Left lung (tissue), 10 donors: ENCODE measurements around the gene FAM107B. TPM values are rescaled to one million over a fixed set of nuclear protein-coding genes. Genes with fewer than 3 reads are reported as not detected.
"Not testable (repeated sequence)": the region's sequence is repeated elsewhere in the genome, so short reads cannot be mapped to it uniquely, and the experiment has no call there.

ENCODE experiments used
- ATAC-seq: fragments of 200-7000 bp; cut with Tn5 transposase; one replicate; pipeline ENCODE4 v1.9.1; 2020; ENCODE audit warnings: moderate library complexity
- DNase-seq, 4 donors: peaks; one replicate each; pipeline ENCODE4 v3.0.0-alpha.2; 2013 to 2020
- H3K27ac ChIP-seq, 2 donors: fragments of 200-600 bp; sonication (generic) in 1 of 2; one replicate each; pipeline versions ENCODE4 v1.5.0 to v1.8.0; 2020 to 2021
- H3K27me3 ChIP-seq, 2 donors: fragments of 200-600 bp; sonication (generic) in 1 of 2; one replicate each; pipeline versions ENCODE4 v1.5.0 to v1.8.0; 2020 to 2021
- H3K36me3 ChIP-seq, 2 donors: fragments of 200-600 bp; sonication (generic) in 1 of 2; one replicate each; pipeline versions ENCODE4 v1.5.0 to v1.8.0; 2020 to 2021
- H3K4me1 ChIP-seq, 2 donors: fragments of 200-600 bp; one replicate each; pipeline ENCODE4 v1.8.0; 2021
- H3K4me3 ChIP-seq, 2 donors: fragments of 200-600 bp; sonication (generic) in 1 of 2; one replicate each; pipeline versions ENCODE4 v1.5.0 to v1.8.0; 2020 to 2021; ENCODE audit warnings: mild to moderate bottlenecking in 1 of 2
- H3K9me3 ChIP-seq, 2 donors: fragments of 200-600 bp; sonication (generic) in 1 of 2; one replicate each; pipeline versions ENCODE4 v1.5.0 to v1.8.0; 2020 to 2021
- intact Hi-C, 2 donors: fragments of 100-400 bp; cut with DNase I; formaldehyde crosslinking; loops; one replicate each; pipeline versions ENCODE4 v1.11.2 to v1.14.2; 2022
- polyA plus RNA-seq, 6 donors: library from polyadenylated mRNA; unstranded; fragments of 120-200 nt; gene quantifications; one replicate each; pipeline ENCODE4 v1.2.1, GENCODE V29; 2013; ENCODE audit not compliant: insufficient read length in 6 of 6
- total RNA-seq, 2 donors: library from RNA; stranded (reverse); fragmentation: NEBNext Ultra II Directional; extraction: Animal tissue kit (Norgen Biotek cat#: 25700); gene quantifications; one replicate each; pipeline ENCODE4 v1.2.1, GENCODE V29; 2021
- TF ChIP-seq, protein P1 (sequence below), 2 donors: fragments of 200-600 bp; sonication (generic) in 1 of 2; IDR thresholded peaks; one replicate each; pipeline versions ENCODE4 v1.5.0 to v1.8.0; 2021; ENCODE audit warnings: antibody characterized with exemption in 2 of 2
- donor health status: DM: no; HTN: yes; CAD: no.
- donor health status: DM: no; HTN: no; CAD: no.

The FAM107B gene
- total and polyA plus RNA-seq, 8 donors = 66.2 to 93.6 (median 83.0) TPM

DNA sequence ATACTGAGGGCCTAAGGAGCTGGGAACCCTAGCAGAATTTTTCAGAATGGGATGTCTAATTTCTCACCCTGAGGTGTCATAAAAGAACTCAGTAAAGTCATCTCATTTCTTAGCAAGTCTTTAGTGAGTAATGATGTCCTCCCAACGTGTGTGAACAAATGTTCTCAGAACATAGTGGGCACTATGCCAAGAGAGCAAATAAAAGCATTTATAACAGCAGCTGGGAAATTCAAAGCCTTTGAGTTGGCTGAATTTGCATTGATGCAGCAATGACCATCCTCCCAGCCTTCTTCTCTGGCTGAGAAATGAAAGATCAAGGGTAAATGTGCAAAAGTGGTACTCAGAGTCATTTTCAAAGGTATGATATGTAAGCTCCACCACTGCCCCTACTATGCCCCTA is 109.4 kb downstream of the FAM107B start:
- Histone ChIP-seq H3K36me3 (no peaks in the 10 kb centered on the region), H3K4me3 (no peak overlapping the region), H3K9me3 (peaks cover 0 to 6% of the 10 kb centered on the region in 2 donors), H3K27me3 (no peaks in the 10 kb centered on the region), H3K27ac (no peak overlapping the region), H3K4me1 (peaks cover 0 to 15% of the 10 kb centered on the region in 2 donors)
- no peak for ATAC-seq
- intact Hi-C loops = no loop called here
- TF ChIP-seq, protein P1, sequence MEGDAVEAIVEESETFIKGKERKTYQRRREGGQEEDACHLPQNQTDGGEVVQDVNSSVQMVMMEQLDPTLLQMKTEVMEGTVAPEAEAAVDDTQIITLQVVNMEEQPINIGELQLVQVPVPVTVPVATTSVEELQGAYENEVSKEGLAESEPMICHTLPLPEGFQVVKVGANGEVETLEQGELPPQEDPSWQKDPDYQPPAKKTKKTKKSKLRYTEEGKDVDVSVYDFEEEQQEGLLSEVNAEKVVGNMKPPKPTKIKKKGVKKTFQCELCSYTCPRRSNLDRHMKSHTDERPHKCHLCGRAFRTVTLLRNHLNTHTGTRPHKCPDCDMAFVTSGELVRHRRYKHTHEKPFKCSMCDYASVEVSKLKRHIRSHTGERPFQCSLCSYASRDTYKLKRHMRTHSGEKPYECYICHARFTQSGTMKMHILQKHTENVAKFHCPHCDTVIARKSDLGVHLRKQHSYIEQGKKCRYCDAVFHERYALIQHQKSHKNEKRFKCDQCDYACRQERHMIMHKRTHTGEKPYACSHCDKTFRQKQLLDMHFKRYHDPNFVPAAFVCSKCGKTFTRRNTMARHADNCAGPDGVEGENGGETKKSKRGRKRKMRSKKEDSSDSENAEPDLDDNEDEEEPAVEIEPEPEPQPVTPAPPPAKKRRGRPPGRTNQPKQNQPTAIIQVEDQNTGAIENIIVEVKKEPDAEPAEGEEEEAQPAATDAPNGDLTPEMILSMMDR (IDR thresholded peaks at IDR 0.05) = no peak
- DNase-seq = no peak

DNA sequence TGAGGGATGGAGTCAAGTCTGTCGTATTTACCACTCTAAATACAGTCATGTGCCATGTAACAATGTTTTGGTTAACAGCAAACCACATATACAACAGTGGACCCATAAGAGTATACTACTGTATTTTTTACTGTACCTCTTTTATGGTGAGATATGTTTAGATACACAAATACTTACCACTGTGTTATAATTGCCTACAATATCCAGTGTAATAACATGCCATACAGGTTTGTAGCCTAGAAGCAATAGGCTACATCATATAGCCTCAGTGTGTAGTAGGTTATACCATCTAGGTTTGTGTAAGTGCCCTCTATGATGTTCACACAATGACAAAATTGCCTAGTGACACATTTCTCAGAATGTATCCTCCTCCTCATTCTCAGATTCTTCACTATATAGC is 110.4 kb downstream of the FAM107B start:
- TF ChIP-seq, protein P1 (IDR thresholded peaks at IDR 0.05) = no peak
- Histone ChIP-seq H3K4me3 (no peak overlapping the region), H3K27me3 (no peaks in the 10 kb centered on the region), H3K36me3 (no peaks in the 10 kb centered on the region), H3K9me3 (peaks cover 0 to 6% of the 10 kb centered on the region in 2 donors), H3K4me1 (peaks cover 0 to 21% of the 10 kb centered on the region in 2 donors), H3K27ac (no peak overlapping the region)
- DNase-seq (no peak), ATAC-seq (no peak)
- intact Hi-C loops = no loop called here

DNA sequence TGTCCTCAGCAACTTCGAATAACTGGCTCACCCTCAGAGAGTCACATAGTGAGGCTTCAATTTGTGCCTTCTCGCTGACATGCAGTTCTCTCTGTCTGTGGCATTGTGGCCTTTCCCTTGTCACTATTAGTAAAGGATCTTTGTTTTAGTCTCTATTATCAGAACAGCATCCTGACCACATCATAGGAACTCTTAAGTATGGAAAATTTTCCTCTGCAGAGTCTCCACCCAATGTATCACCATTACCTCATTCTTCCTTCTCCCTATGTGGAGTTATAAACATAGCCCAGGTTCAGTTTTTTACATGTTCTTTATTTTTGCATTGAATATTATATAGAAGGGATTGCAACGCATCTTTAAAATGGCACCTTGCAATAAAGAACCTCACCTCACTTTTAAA is 112.9 kb downstream of the FAM107B start:
- Histone ChIP-seq H3K27me3 (no peaks in the 10 kb centered on the region), H3K36me3 (no peaks in the 10 kb centered on the region), H3K9me3 (peaks cover 0 to 6% of the 10 kb centered on the region in 2 donors), H3K27ac (peak overlapping the region in 1 of 2 donors; percentile 75), H3K4me3 (no peak overlapping the region), H3K4me1 (peaks cover 7 to 46% of the 10 kb centered on the region in 2 donors)
- TF ChIP-seq, protein P1 (IDR thresholded peaks at IDR 0.05) = no peak
- intact Hi-C loops = no loop called here
- DNase-seq (no peak), ATAC-seq (no peak)

DNA sequence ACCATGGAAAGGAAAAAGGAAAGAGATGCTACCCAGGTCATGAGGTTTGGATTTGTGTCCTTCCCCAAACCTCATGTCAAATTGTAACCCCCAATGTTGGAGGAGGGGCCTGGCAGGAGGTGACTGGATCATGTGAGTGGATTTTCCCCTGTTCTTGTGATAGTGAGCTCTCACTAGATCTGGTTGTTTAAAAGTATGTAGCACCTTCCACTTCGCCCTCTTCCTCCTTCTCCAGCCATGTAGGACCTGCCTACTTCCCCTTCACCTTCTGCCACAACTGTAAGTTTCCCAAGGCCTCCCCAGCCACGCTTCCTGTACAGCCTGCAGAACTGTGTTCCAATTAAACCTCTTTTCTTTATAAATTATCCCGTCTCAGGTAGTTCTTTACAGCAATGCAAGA is 113.9 kb downstream of the FAM107B start:
- DNase-seq (no peak), ATAC-seq (no peak)
- no peaks in the 10 kb centered on the region for H3K27me3 ChIP-seq
- peaks cover 7 to 53% of the 10 kb centered on the region in 2 donors for H3K4me1 ChIP-seq
- peak overlapping the region in 1 of 2 donors; percentile 75 for H3K27ac ChIP-seq
- intact Hi-C loops = no loop called here
- H3K36me3 ChIP-seq = no peaks in the 10 kb centered on the region
- H3K9me3 ChIP-seq = no peaks in the 10 kb centered on the region
- H3K4me3 ChIP-seq = no peak overlapping the region
- TF ChIP-seq, protein P1 (IDR thresholded peaks at IDR 0.05) = no peak

DNA sequence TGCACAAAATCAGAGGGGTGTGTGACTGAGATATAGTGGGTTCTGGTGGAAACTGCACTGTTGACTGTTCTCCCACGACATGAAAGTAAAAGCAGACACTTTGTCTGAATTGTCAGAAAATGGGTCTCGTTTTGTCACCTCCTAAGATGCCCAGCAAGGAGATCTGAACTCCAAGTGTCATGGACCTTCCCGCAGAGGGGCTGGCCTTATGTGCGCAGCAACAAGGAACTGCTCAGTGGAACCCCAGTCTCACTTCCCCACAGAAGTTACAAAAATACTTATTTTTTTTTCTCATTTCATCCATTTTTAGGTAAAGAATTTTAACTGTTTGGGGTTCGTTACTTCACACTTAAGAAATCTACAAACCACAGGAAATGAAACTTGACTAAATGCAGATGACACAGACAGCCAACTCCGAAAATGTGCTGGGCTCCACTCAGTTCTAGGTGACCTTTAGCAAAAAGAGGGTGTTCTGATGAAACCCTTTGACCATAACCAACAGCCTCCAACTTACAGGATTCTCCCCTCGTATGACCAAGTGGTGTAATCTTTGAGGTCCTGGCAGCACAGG is 115.0 kb downstream of the FAM107B start:
- no peak overlapping the region for H3K4me3 ChIP-seq
- peak overlapping the region in 1 of 2 donors; percentile 75 for H3K27ac ChIP-seq
- TF ChIP-seq, protein P1 (IDR thresholded peaks at IDR 0.05) = no peak
- H3K36me3 ChIP-seq = no peaks in the 10 kb centered on the region
- no peaks in the 10 kb centered on the region for H3K9me3 ChIP-seq
- H3K4me1 ChIP-seq = peaks cover 7 to 53% of the 10 kb centered on the region in 2 donors
- DNase-seq (peak in 2 of 4 donors; percentile 67 to 69), ATAC-seq (peak; percentile 60)
- intact Hi-C loops = no loop called here
- H3K27me3 ChIP-seq = no peaks in the 10 kb centered on the region

DNA sequence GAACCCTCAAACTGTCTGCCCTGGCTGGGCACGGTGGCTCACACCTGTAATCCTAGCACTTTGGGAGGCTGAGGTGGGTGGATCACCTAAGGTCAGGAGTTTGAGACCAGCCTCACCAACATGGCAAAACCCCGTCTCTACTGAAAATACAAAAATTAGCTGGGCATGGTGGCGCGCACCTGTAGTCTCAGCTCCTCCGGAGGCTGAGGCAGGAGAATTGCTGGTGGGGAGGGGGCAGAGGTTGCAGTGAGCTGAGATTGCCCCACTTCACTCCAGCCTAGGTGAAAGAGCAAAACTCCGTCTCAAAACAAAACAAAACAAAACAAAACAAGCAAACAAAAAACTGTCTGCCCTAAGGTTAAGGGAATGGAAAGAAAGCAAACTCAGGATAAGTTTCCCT is 115.6 kb downstream of the FAM107B start:
- H3K4me3 ChIP-seq, H3K27me3 ChIP-seq, DNase-seq, H3K36me3 ChIP-seq, intact Hi-C loops, ATAC-seq, H3K9me3 ChIP-seq: not testable (repeated sequence)
- Histone ChIP-seq H3K27ac (peak overlapping the region in 1 of 2 donors; percentile 75), H3K4me1 (peaks cover 7 to 56% of the 10 kb centered on the region in 2 donors)
